Measurements from ENCODE around the gene SLC51A. TPM values are rescaled to one million over a fixed set of nuclear protein-coding genes. Genes with fewer than 3 reads are reported as not detected.

SLC51A gene
- total and polyA plus RNA-seq, 2 of the 13 experiments (the other 11 are each of a cell fraction or from before 2014, with no cell fraction given), result 4.3 to 48.8 TPM

GRCh38 chr3:196216681-196217211, 412 bp downstream of the SLC51A start (continued):
- TF ChIP-seq ZNF687 (CRISPR knock-in tag; IDR thresholded peaks at IDR 0.05), result peak; percentile 60; the same call in 1 of the 2 replicates
- peak; percentile 4; the same call in 1 of the 2 replicates for TF ChIP-seq SAP130 (CRISPR knock-in tag; IDR thresholded peaks at IDR 0.05; ENCODE audit: low read depth)
- peak; percentile 62; the same call in 1 of the 2 replicates for TF ChIP-seq ZNF784 (CRISPR knock-in tag; IDR thresholded peaks at IDR 0.05; ENCODE audit: borderline replicate concordance)
- 0 out of 2 replicates have a peak, but pooled peaks have one; percentile 14 for TF ChIP-seq RXRA (CRISPR knock-in tag; IDR thresholded peaks at IDR 0.05)
- no peak for TF ChIP-seq IKZF4 (CRISPR knock-in tag; IDR thresholded peaks at IDR 0.05; ENCODE audit: borderline replicate concordance, low read depth, not compliant biosample characterization)
- TF ChIP-seq ZKSCAN5 (CRISPR knock-in tag; IDR thresholded peaks at IDR 0.05), result 0 out of 2 replicates have a peak, but pooled peaks have one; percentile 27
- 0 out of 2 replicates have a peak, but pooled peaks have one; percentile 25 for TF ChIP-seq DMAP1 (CRISPR knock-in tag; IDR thresholded peaks at IDR 0.05)
